ENCODE measurements around the gene TEX19. TPM values are rescaled to one million over a fixed set of nuclear protein-coding genes. Genes with fewer than 3 reads are reported as not detected.
A peak's percentile ranks its signal among the peaks of the same experiment; 100 is the strongest.

Gene TEX19
- total RNA-seq, 1 experiment from 2014 or later: 0.21 TPM

GRCh38 chr17:82334204-82334621 lies 24.8 kb upstream of the TEX19 start:
- DNase-seq (ENCODE audit: low read depth, low spot score) (no peak), ATAC-seq (no peak; the same call in 1 of the 2 replicates)
- POLR2A ChIA-PET: no interaction called here
- CTCF ChIA-PET: interaction anchor here (0.6 kb wide), 1 partner anchor 28 kb away, joined by 4 read pairs; no protein-coding TSS in a partner anchor
- Histone ChIP-seq H3K36me3 (ENCODE audit: control insufficient read depth, insufficient read depth, low read length) (peaks cover 2% of the 10 kb centered on the region; the same call in 1 of the 2 replicates), H3K4me1 (ENCODE audit: control insufficient read depth, insufficient read depth, low read length) (peaks cover 66% of the 10 kb centered on the region), H3K4me3 (ENCODE audit: low read depth in 2 of 2, low read length in 2 of 2) (peak overlapping the region; percentile 31 to 71; a peak in 3 of 4 replicates), H3K27ac (ENCODE audit: low read length) (peak overlapping the region; percentile 75), H3K27me3 (ENCODE audit: control insufficient read depth, insufficient read depth, low read length) (no peaks in the 10 kb centered on the region), H3K9me3 (ENCODE audit: control insufficient read depth, insufficient read depth, low read depth, low read length) (no peaks in the 10 kb centered on the region)
- in situ Hi-C loops (cut with HindIII; ENCODE audit: low pct_unique_long_range_greater_than_20kb, low sequenced_read_pairs): no loop called here
- BruUV-seq (replicated peaks): no TSS peak
- TF ChIP-seq, protein P1, sequence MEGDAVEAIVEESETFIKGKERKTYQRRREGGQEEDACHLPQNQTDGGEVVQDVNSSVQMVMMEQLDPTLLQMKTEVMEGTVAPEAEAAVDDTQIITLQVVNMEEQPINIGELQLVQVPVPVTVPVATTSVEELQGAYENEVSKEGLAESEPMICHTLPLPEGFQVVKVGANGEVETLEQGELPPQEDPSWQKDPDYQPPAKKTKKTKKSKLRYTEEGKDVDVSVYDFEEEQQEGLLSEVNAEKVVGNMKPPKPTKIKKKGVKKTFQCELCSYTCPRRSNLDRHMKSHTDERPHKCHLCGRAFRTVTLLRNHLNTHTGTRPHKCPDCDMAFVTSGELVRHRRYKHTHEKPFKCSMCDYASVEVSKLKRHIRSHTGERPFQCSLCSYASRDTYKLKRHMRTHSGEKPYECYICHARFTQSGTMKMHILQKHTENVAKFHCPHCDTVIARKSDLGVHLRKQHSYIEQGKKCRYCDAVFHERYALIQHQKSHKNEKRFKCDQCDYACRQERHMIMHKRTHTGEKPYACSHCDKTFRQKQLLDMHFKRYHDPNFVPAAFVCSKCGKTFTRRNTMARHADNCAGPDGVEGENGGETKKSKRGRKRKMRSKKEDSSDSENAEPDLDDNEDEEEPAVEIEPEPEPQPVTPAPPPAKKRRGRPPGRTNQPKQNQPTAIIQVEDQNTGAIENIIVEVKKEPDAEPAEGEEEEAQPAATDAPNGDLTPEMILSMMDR (IDR thresholded peaks at IDR 0.05): no peak
- no peak for TF ChIP-seq POLR2AphosphoS5 (IDR thresholded peaks at IDR 0.05; ENCODE audit: low read depth, low read length)
- no peak for TF ChIP-seq TCF7L2 (IDR thresholded peaks at IDR 0.05; ENCODE audit: low read depth, low read length)
- TF ChIP-seq SIN3A (IDR thresholded peaks at IDR 0.05; ENCODE audit: borderline replicate concordance, insufficient read depth, low read depth, low read length): no peak
- no peak for TF ChIP-seq REST (IDR thresholded peaks at IDR 0.05; ENCODE audit: insufficient read depth in 1 of 2, low read depth in 2 of 2, low read length in 1 of 2)
- intact Hi-C loops (cut with micrococcal nuclease; ENCODE audit: unreplicated experiment): loop anchor here (5.0 kb wide), 1 partner anchor 37 kb away; no protein-coding TSS in a partner anchor

DNA sequence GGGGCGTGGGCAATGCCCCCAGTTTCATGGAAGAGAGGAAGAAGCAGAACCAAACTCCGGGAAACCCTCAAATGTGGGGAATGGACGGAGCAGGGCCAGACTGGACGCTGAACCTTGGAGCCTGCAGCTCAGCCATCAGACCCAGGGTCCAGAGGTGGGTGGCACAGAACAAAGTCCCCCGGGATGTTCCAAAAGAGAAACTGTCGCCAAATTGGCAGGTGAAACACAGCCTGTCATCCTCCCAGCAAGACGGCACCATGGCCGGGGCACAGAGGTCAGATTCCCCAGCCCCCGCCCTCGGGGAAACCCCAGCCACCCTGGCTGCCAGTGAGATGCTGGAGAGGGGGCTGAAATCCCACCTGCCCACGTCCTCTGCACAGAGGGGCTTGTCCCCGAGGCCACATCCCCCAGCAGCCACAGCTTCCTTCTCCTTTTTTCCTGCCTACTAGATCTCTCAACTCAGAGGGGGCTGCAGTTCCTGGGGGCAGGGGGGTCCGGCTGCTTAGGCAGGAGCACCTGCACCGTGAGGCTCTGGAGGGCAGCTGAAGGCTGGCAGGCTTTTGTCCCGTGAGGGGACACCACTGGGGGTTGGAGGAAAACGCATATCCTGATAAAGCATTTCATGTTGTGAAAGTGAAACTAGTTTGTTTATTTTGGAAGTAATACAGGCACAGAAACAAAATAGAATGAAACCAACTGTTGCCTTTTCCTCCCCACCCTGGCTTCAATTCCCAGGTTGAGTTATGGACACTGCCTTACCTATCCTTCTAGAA lies 24.2 kb upstream of the TEX19 start:
- Histone ChIP-seq H3K36me3 (ENCODE audit: control insufficient read depth, insufficient read depth, low read length) (peaks cover 2% of the 10 kb centered on the region; the same call in 1 of the 2 replicates), H3K9me3 (ENCODE audit: control insufficient read depth, insufficient read depth, low read depth, low read length) (no peaks in the 10 kb centered on the region), H3K4me1 (ENCODE audit: control insufficient read depth, insufficient read depth, low read length) (peaks cover 70% of the 10 kb centered on the region), H3K4me3 (ENCODE audit: low read depth in 2 of 2, low read length in 2 of 2) (peak overlapping the region; percentile 31 to 71), H3K27me3 (ENCODE audit: control insufficient read depth, insufficient read depth, low read length) (no peaks in the 10 kb centered on the region), H3K27ac (ENCODE audit: low read length) (peak overlapping the region; percentile 75)
- in situ Hi-C loops (cut with HindIII; ENCODE audit: low pct_unique_long_range_greater_than_20kb, low sequenced_read_pairs) (no loop called here), intact Hi-C loops (cut with micrococcal nuclease; ENCODE audit: unreplicated experiment) (loop anchor here (5.0 kb wide), 2 partner anchors 38 to 93 kb away; no protein-coding TSS in a partner anchor)
- TF ChIP-seq REST (IDR thresholded peaks at IDR 0.05; ENCODE audit: insufficient read depth in 1 of 2, low read depth in 2 of 2, low read length in 1 of 2) (no peak), POLR2AphosphoS5 (IDR thresholded peaks at IDR 0.05; ENCODE audit: low read depth, low read length) (no peak), TCF7L2 (IDR thresholded peaks at IDR 0.05; ENCODE audit: low read depth, low read length) (no peak), SIN3A (IDR thresholded peaks at IDR 0.05; ENCODE audit: borderline replicate concordance, insufficient read depth, low read depth, low read length) (no peak)
- TF ChIP-seq, protein P1 (IDR thresholded peaks at IDR 0.05): no peak
- POLR2A ChIA-PET: no interaction called here
- no TSS peak for BruUV-seq (replicated peaks)
- ATAC-seq (no peak), DNase-seq (ENCODE audit: low read depth, low spot score) (no peak)
- CTCF ChIA-PET: interaction anchor here (0.6 kb wide), 1 partner anchor 28 kb away, joined by 4 read pairs; no protein-coding TSS in a partner anchor
